K562 (cell line): Measurements from ENCODE around the gene POLR2B. TPM values are rescaled to one million over a fixed set of nuclear protein-coding genes. Genes with fewer than 3 reads are reported as not detected.

Source experiments
- ATF1 ChIP-seq, 2 experiments: fragments of 450-650 bp in 1 of 2; IDR thresholded peaks; 2 replicates each; pipeline ENCODE4 v1.6.1; 2016; ENCODE audit warnings: missing compliant biosample characterization in 1 of 2, missing genetic modification characterization in 1 of 2
- CHD2 ChIP-seq: IDR thresholded peaks from 2 replicates; pipeline ENCODE4 v1.6.1; 2011; ENCODE audit warnings: low read depth, low read length
- EP400 ChIP-seq: fragments of 450-650 bp; IDR thresholded peaks from 2 replicates; pipeline ENCODE4 v1.6.1; 2017; ENCODE audit warnings: antibody characterized with exemption, mild to moderate bottlenecking, moderate library complexity
- GATA2 ChIP-seq: sonication (generic); formaldehyde crosslinking; IDR thresholded peaks from 2 replicates; pipeline ENCODE4 v1.4.0; 2020; ENCODE audit warnings: mild to moderate bottlenecking, missing genetic modification reagents
- KDM2B ChIP-seq: fragments of 250-450 bp; sonication (Bioruptor Pico); IDR thresholded peaks from 2 replicates; pipeline ENCODE4 v1.8.0; 2021; ENCODE audit warnings: mild to moderate bottlenecking, moderate library complexity
- KLF13 ChIP-seq: fragments of 450-650 bp; IDR thresholded peaks from 2 replicates; pipeline ENCODE4 v1.6.1; 2016; ENCODE audit warnings: missing genetic modification characterization, low read depth, mild to moderate bottlenecking, missing compliant biosample characterization, moderate library complexity, borderline replicate concordance
- KLF6 ChIP-seq: fragments of 250-450 bp; sonication (Bioruptor Pico); IDR thresholded peaks from 2 replicates; pipeline ENCODE4 v1.4.0; 2020; ENCODE audit warnings: mild to moderate bottlenecking, moderate library complexity, borderline replicate concordance
- RBBP5 ChIP-seq: fragments of 200-600 bp; sonication (generic); IDR thresholded peaks from 2 replicates; pipeline ENCODE4 v1.6.1; 2012; ENCODE audit warnings: borderline replicate concordance, mild to moderate bottlenecking, low read length, control low read depth, inconsistent platforms; ENCODE audit not compliant: insufficient read depth, poor library complexity, severe bottlenecking
- SAFB ChIP-seq: fragments of 200-400 bp; formaldehyde crosslinking; IDR thresholded peaks from 2 replicates; pipeline ENCODE4 v1.6.1; 2017; ENCODE audit warnings: low read depth, low read length, borderline replicate concordance
- SIX5 ChIP-seq, 2 experiments: IDR thresholded peaks; 2 replicates each; pipeline ENCODE4 v1.6.1; 2011; ENCODE audit warnings: low read length in 2 of 2, borderline replicate concordance in 1 of 2, low read depth in 1 of 2, mild to moderate bottlenecking in 1 of 2, moderate library complexity in 1 of 2; ENCODE audit not compliant: insufficient read depth in 1 of 2
- SMARCB1 ChIP-seq: IDR thresholded peaks from 2 replicates; pipeline ENCODE4 v1.6.1; 2011; ENCODE audit warnings: improper control_type of control experiment, low read depth; ENCODE audit not compliant: insufficient read length
- ZNF146 ChIP-seq: IDR thresholded peaks from one replicate; pipeline ENCODE4 v1.6.1; 2018; ENCODE audit warnings: missing compliant biosample characterization; ENCODE audit not compliant: unreplicated experiment
- polyA plus RNA-seq, 8 experiments: library from polyadenylated mRNA; depleted of rRNA in 4 of 8; stranded (reverse) in 5 of 8; unstranded in 3 of 8; fragments of >200 nt; fragmentation: Nextera tagmentation in 2 of 8; fragmentation: Illumina TruSeq in 1 of 8; extraction: Ambion mirVana in 2 of 8; extraction: Trizol in 1 of 8; gene quantifications; 2 replicates each; pipeline versions ENCODE4 v1.2.1 to v1.2.3, GENCODE V29; 2011 to 2014; ENCODE audit warnings: inconsistent platforms in 1 of 8, missing spikeins in 1 of 8
- total RNA-seq, 7 experiments: library from RNA; depleted of rRNA in 6 of 7; stranded (reverse); fragments of >200 nt in 6 of 7; fragmentation: Illumina TruSeq in 2 of 7; extraction: Trizol in 2 of 7; gene quantifications; 2 replicates each; pipeline versions ENCODE4 v1.2.1 to v1.2.3, GENCODE V29; 2011 to 2021; ENCODE audit warnings: low replicate concordance in 1 of 7
- TF ChIP-seq, protein P1 (sequence below): fragments of 150-350 bp; IDR thresholded peaks from 2 replicates; pipeline ENCODE4 v1.6.1; 2014; ENCODE audit warnings: low read depth, mild to moderate bottlenecking, low read length, borderline replicate concordance
- TF ChIP-seq, protein P2 (sequence below): IDR thresholded peaks from 2 replicates; pipeline ENCODE4 v1.6.1; 2011; ENCODE audit warnings: borderline replicate concordance, low read depth, mild to moderate bottlenecking, moderate library complexity, low read length; ENCODE audit not compliant: insufficient read depth, poor library complexity, severe bottlenecking
- TF ChIP-seq, protein P3 (sequence below), 2 experiments: IDR thresholded peaks in 1 of 2; conservative IDR thresholded peaks in 1 of 2; 2 replicates each; pipeline ENCODE4 v1.6.1; 2016; ENCODE audit warnings: low read depth in 2 of 2, mild to moderate bottlenecking in 1 of 2, missing compliant biosample characterization in 1 of 2, missing genetic modification characterization in 1 of 2, moderate library complexity in 1 of 2
- TF ChIP-seq, protein P4 (sequence below): sonication (generic); formaldehyde crosslinking; IDR thresholded peaks from 2 replicates; pipeline ENCODE4 v1.8.1; 2022; ENCODE audit warnings: missing genetic modification reagents

POLR2B gene
- total and polyA plus RNA-seq, 9 of the 15 experiments (the other 6 are each of a cell fraction or from before 2014, with no cell fraction given), result 60.9 to 208 (median 142) TPM

DNA sequence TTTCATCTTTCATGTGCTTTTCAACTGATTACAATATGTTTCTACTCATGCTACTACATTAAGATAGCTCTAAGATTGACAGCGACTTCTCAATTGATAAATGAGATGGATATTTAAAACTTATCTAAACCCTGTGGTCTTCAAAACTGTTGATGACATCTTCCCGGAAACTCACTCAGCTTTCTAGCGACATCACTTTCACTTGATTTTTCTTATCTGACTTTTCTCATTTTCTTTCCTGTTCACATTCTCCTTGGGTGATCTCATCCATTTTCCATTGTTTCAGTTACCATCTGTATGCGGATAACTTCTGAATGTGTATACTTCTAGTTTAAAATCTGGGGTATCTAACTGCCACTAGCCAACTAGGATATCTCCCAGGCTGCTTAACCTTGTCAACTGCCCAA is 3.1 kb downstream of the POLR2B start (continued):
- no peak for TF ChIP-seq CHD2
- TF ChIP-seq, protein P1, sequence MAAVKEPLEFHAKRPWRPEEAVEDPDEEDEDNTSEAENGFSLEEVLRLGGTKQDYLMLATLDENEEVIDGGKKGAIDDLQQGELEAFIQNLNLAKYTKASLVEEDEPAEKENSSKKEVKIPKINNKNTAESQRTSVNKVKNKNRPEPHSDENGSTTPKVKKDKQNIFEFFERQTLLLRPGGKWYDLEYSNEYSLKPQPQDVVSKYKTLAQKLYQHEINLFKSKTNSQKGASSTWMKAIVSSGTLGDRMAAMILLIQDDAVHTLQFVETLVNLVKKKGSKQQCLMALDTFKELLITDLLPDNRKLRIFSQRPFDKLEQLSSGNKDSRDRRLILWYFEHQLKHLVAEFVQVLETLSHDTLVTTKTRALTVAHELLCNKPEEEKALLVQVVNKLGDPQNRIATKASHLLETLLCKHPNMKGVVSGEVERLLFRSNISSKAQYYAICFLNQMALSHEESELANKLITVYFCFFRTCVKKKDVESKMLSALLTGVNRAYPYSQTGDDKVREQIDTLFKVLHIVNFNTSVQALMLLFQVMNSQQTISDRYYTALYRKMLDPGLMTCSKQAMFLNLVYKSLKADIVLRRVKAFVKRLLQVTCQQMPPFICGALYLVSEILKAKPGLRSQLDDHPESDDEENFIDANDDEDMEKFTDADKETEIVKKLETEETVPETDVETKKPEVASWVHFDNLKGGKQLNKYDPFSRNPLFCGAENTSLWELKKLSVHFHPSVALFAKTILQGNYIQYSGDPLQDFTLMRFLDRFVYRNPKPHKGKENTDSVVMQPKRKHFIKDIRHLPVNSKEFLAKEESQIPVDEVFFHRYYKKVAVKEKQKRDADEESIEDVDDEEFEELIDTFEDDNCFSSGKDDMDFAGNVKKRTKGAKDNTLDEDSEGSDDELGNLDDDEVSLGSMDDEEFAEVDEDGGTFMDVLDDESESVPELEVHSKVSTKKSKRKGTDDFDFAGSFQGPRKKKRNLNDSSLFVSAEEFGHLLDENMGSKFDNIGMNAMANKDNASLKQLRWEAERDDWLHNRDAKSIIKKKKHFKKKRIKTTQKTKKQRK, result no peak
- TF ChIP-seq, protein P2, sequence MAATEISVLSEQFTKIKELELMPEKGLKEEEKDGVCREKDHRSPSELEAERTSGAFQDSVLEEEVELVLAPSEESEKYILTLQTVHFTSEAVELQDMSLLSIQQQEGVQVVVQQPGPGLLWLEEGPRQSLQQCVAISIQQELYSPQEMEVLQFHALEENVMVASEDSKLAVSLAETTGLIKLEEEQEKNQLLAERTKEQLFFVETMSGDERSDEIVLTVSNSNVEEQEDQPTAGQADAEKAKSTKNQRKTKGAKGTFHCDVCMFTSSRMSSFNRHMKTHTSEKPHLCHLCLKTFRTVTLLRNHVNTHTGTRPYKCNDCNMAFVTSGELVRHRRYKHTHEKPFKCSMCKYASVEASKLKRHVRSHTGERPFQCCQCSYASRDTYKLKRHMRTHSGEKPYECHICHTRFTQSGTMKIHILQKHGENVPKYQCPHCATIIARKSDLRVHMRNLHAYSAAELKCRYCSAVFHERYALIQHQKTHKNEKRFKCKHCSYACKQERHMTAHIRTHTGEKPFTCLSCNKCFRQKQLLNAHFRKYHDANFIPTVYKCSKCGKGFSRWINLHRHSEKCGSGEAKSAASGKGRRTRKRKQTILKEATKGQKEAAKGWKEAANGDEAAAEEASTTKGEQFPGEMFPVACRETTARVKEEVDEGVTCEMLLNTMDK, result no peak
- TF ChIP-seq, protein P3, sequence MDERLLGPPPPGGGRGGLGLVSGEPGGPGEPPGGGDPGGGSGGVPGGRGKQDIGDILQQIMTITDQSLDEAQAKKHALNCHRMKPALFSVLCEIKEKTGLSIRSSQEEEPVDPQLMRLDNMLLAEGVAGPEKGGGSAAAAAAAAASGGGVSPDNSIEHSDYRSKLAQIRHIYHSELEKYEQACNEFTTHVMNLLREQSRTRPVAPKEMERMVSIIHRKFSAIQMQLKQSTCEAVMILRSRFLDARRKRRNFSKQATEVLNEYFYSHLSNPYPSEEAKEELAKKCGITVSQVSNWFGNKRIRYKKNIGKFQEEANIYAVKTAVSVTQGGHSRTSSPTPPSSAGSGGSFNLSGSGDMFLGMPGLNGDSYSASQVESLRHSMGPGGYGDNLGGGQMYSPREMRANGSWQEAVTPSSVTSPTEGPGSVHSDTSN (CRISPR knock-in tag; IDR thresholded peaks at IDR 0.05; ENCODE audit: low read depth), result no peak
- TF ChIP-seq, protein P3 (tag; conservative IDR thresholded peaks at IDR 0.05; ENCODE audit: low read depth), result peak; percentile 47; the same call in 1 of the 2 replicates
- no peak for TF ChIP-seq KLF6 (CRISPR knock-in tag)
- TF ChIP-seq SIX5 (IDR thresholded peaks at IDR 0.05; ENCODE audit: borderline replicate concordance in 1 of 2, insufficient read depth in 1 of 2, low read depth in 1 of 2, low read length in 2 of 2), result no peak
- TF ChIP-seq, protein P4, sequence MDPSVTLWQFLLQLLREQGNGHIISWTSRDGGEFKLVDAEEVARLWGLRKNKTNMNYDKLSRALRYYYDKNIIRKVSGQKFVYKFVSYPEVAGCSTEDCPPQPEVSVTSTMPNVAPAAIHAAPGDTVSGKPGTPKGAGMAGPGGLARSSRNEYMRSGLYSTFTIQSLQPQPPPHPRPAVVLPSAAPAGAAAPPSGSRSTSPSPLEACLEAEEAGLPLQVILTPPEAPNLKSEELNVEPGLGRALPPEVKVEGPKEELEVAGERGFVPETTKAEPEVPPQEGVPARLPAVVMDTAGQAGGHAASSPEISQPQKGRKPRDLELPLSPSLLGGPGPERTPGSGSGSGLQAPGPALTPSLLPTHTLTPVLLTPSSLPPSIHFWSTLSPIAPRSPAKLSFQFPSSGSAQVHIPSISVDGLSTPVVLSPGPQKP (CRISPR knock-in tag), result no peak
- no peak for TF ChIP-seq SMARCB1
- TF ChIP-seq KDM2B, result no peak
- TF ChIP-seq ATF1 (CRISPR knock-in tag; IDR thresholded peaks at IDR 0.05), result no peak
- 0 out of 2 replicates have a peak, but pooled peaks have one; percentile 26 for TF ChIP-seq ATF1 (tag; IDR thresholded peaks at IDR 0.05)
- TF ChIP-seq RBBP5, result no peak
- peak; percentile 52 for TF ChIP-seq EP400
- no peak for TF ChIP-seq SAFB
- TF ChIP-seq GATA2 (CRISPR knock-in tag), result no peak
- TF ChIP-seq ZNF146 (CRISPR knock-in tag), result no peak
- no peak for TF ChIP-seq KLF13
